T follicular helper cell (primary cell): ENCODE measurements around the gene CCDC182.

ENCODE experiments used
- DNase-seq: peaks from one replicate; pipeline ENCODE4 v3.0.0-alpha.2; 2020; ENCODE audit warnings: low read depth

CCDC182 gene

DNA sequence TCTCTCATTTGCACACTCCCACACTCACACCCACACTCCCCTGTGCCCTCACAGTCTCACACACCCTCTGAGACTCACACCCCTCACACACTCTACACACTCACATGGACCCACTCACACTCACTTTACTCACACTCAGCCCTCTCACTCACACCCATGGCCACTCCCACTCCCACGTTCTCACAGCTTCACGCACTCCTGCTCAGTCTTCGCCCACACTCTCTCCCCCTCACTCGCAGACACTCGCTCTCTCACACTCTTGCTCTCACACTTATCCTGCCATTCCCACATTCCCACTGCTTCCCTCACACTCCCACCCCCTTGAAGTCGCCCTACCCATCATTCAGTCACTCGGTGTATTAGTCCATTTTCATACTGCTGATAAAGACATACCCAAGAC, 47.9 kb downstream of the CCDC182 start:
- no peak for DNase-seq

DNA sequence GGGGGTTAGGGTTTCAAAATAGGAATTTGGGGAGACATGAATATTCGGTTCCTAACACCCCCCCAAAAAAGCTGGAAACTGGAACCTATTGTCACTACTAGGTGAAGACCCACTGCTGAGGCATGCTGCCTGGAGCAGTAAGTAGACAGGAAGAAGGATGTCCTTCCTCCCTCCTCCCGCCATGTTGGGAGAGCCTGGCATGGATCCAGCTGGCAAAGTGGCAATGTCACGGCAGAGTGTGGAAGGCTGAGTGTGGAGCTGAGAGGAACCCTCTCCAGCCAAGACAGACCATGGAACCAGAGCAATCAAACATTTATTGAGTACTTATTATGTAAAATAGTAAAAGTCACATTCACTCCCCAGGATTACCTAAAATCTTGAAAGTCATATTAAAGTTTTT, 49.0 kb downstream of the CCDC182 start:
- DNase-seq = no peak
